Measurements from ENCODE around the gene TGIF2.
"Not testable (repeated sequence)": the region's sequence is repeated elsewhere in the genome, so short reads cannot be mapped to it uniquely, and the experiment has no call there.

The TGIF2 gene

DNA sequence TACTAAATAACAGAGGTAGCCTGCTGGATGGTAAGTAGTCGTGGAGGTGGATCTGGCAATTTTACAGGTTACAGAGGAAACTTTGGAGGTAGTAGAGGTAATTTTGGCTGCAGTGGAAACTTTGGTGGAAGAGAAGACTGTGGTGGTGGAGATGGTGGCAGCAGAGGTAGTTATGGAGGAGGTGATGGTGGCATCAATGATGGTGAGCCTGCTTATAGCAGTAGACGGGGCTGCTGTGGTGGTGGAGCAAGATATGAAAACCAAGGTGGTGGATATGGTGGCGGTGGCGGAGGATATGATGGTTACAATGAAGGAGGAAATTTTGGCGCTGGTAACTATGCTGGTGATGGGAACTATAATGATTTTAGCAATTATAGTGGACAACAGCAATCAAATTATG is 47.5 kb downstream of the TGIF2 start:
- no peak for DNase-seq

DNA sequence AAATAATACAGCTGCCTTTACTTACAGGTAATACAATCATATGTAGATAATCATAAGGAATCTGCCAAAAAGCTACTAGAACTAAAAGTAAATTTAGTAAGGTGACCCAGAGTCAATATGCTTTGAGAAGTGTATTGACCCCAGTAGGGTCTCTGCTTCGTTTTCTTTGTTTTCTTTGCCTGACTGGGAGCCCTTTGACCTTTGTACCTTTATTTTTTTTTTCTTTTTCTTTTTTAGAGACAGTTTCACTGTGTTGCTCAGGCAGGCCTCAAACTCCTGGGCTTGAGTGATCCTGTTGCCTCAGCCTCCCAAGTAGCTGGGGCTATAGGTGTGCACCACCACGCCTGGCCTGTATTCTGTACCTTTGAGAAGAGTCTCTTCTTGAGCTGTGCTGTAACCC is 50.0 kb downstream of the TGIF2 start:
- no peak for DNase-seq

DNA sequence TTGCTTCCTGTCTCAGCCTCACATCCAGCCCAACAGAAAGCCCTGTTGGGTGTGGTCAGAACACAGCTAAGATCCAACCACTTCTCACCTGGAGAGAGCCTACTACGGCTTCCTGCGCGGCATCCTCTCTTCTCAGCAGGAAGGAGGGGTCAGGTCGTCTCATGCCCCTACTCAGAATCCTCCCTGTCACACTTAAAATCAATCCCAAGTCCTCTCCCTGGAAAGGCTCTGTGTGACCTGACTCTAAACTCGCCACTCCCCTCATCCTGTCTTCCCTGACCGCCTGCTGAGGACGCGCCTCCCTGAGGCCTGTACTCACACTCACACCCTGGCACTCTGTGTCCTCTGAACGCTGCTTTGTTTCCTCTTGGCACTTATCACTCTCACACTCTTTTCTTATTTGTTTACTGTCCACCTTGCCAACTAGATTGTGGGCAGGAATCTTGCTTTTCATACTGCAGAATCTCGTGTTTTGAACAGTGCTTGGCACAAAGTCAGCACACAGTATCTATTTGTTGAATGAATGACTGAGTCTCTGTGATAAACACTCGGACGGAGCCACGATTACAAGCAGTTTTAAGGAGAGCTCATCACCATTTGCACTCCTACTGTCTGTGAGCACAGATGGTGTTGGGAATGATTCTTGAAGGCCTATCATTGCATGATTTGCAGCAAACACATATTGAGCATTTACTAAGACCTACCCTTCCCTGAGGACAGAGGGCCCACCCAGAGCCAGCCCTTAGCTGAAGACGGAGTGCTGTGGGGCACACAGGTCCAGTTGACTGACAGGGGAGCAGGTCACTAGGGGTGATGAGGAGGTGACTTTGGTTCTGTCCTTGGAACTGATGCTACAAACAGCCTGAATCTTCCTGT is 50.9 kb downstream of the TGIF2 start:
- DNase-seq = no peak

DNA sequence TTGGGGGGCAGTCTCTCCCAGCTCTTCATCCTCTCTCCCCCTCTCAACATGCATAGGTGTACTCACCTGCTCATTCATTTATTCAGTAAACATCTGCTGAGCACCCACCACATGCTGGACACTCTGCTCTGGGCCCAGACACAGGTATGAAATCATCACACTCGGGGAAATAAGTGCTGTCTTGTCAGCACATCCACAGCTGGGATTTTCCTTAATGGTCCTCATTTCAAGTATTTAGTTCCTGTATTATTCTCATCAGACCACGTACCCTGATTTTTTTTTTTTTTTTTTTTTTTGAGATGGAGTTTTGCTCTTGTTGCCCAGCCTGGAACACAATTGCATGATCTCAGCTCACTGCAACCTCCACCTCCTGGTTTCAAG is 51.5 kb downstream of the TGIF2 start:
- DNase-seq = no peak

DNA sequence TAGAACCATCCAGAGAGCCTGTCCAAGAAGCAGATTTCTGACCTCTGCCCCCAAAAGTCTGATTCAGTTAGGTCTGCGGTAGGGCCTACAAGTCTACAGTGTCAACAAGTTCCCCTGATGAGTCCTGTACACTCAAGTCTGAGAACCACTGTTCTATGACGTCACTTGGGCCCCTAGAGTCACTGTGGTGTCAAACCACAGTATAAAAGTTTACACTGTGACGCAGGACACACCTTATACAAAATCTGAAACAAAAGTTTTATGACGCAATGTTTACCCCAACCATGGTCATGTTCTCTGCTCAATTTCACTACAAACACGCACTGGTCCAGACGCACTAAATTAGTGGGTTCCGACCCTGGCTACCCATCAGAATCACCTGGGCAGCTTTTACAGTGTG is 54.7 kb downstream of the TGIF2 start:
- no peak for DNase-seq

DNA sequence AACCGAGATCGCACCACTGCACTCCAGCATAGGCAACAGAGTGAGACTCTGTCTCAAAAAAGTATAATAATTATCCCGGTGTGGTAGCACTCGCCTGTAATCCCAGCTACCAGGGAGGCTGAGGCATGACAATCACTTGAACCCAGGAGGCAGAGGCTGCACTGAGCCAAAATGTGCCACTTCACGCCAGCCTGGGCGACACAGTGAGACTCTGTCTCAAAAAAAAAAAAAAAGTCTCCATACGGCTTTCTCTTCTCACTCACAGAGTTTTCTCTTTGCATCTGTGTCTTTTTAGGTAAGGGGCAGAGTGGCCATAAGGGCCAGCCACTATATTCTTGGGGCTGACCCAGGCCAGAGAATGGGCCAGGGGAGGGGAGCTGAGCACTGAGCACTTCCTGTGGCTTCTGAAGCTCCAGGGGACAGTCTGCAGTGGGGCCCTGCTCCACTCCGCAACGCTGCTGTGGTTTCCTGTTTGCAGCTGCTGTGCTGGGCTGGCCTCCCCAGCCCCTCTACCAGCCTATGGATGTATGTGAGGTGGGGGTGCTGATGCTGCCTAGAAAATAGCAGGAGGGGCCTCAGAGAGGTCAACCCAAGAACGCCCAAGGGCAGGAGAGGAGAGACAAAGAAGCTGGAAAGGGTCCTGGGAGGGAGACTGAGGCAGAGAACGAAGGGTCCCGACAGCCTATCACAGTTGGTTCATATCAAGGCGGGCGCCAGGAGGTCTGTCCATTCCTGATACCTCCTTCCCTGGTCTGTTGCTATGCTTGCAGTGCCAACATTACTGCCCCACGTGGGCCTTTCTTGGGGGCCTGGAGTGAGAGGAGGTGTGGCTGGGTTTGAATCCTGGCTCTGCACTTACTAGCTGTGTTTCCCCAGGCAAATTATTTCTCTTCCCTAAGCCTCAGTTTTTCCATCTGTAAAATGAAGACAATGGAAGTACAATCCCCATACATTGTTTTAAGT is 56.6 kb downstream of the TGIF2 start:
- no peak for DNase-seq

DNA sequence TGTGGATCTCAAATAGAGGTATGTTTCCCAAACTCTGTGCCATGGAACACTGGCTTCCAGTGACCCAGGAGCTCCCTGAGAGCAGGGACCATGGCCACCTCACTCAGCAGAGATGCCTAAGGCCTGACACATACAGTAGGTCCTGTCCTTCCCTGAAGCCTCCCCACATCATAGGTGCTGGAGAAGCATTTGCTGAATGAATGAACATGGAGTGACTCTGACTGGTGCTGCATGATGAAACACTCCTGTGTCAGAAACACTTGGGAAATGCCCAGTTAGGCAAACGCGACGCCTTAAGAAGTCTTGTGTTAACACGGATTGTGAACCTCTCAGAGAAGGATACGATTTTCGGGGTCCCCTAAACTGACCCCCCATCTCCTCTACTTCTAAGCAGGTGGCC is 58.2 kb downstream of the TGIF2 start:
- DNase-seq = no peak

DNA sequence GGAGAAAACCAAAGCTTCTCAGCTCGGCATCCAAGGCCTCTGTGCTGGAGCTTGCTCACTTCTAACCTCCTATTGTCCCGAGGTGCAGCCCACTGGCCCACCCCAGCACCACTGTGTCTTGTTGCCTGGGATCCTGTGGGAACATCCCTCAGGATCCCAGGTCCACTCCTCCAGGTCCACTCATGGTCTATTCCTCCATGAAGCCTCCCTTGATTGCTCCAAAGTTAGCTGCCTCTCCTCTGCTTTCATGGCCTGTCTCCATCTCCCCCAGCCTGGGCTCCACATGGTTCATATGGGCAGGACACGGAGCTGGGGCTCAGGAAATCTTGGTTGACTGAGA is 58.7 kb downstream of the TGIF2 start:
- DNase-seq = no peak

DNA sequence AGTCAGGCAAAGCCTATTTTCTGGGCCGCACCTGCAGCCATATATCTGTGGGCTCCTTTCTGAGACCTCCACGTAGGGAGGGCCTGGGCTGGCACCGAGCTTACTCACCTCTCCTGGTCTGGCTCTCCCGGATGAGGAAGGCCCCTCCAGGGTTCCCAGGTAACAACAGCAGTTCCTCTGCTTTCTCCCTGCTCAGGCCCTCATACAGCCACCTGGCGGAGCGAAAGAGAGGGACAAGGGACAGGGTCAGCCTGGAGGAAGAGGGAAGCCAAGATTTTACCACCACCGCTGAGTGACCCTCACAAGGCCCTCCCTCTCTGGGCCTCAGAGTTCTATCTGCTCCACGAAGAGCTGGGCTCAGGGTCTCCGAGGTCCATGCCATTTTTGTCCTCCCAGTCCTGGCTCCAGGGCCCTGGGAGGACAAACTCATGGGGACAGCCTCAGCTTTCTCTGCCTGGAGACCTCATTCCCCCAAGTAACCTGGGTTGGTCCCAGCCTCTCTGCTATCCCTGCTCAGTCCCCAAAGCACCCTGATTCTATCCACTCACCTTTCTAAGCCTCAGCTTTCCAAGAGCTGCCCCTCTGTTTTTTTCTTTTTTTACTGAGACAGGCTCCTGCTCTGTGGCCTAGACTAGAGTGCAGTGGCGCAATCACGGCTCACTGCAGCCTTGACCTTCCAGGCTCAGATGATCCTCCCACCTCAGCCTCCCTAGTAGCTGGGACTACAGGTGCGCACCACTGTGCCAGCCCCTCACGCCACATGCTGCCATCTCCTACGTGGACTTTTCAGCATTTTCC is 59.3 kb downstream of the TGIF2 start:
- no peak for DNase-seq

DNA sequence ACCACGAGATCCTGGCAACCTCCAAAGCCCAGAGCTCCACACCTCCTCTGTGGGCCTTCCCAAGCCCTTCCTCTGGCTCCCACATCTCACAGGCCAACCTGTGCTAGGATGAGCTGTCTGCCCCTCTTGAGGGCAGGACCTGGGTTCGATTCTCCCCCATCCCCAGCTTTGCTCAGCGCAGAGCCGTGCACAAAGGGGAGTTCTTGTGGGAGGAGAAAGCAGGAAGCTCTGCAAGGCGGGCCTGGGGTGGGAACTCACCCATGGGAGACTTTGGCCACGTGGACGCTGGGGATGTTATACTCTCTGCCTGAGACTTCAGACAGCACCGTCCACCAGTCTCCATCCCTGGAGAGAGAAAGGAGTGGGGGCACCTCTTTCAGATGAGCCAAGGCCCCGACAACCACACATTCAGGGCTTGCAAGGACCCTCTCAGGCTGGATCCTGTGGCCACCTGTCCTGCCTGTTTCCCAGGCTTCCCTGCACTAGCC is 59.9 kb downstream of the TGIF2 start:
- DNase-seq = no peak

DNA sequence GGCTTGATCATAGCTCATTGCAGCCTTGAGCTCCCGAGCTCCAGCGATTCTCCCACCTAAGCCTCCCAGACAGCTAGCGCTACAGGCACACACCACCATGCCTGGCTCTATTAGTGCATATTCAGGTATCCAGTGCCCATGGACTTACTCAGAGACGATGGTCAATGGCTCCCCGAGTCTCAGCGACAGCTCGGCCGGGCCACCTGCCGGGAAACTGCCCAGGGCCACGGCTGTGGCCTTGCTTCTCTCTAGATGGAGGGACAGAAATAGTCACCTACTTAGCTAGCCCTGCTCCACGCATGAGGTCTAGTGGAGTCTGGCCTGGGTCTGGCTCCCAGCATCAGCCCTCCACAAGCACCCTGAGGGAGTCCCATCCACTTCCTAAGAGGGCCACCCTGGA is 60.9 kb downstream of the TGIF2 start:
- DNase-seq = no peak

DNA sequence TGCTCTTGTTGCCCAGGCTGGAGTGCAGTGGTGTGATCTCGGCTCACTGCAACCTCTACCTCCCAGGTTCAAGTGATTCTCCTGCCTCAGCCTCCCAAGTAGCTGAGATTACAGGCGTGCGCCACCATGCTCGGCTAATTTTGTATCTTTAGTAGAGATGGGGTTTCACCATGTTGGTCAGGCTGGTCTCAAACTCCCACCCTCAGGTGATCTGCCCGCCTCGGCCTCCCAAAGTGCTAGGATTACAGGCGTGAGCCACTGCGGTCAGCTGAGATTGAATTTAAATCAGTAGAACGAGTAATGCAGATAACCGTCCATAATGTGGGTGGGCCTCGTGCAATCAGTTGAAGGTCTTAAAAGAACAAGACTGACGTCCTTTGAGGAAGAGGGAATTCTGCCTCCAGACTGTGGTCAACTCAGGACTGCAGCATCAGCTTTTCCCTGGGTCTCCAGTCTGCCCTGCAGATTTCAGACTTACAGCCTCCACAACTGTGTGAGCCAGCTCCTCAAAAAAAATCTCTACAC is 65.5 kb downstream of the TGIF2 start:
- DNase-seq = not testable (repeated sequence)

DNA sequence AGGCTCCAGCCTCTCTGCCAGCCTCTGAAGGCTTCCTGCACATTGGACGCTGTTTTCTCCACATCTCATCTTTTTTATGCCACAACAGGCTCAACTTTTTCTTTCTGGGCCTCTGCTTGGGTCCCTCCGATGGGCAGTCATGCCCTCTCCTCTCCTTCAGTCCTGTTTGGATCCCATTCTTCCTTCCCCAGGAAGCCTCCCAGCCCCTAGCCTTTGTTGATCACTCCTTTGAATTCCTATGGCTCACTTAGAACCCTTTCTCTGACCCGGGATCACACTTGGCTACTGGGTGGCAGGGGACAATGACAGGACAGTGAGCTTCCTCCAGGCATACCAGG is 68.1 kb downstream of the TGIF2 start:
- DNase-seq = no peak

DNA sequence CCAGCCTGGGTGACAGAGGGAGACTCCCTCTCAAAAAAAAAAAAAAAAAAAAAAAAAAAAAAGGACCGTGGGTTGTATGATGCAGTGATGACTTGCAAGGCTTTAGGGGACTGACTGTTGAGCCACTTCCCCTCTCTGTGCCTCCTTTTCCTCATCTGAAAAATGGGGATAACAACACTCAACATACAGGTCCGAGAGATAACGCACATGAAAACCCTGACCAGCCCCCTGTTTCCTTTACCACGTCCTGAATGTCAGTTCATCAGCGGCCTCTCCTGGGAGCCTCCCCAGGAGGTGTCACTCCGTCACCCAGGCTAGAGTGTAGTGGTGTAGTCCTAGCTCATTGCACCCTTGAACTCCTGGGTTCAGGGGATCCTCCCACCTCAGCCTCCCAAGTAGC is 68.7 kb downstream of the TGIF2 start:
- no peak for DNase-seq
